ENCODE data around the gene COLEC12. TPM values are rescaled to one million over a fixed set of nuclear protein-coding genes. Genes with fewer than 3 reads are reported as not detected.

Gene COLEC12
- polyA plus RNA-seq, 4 donors = 0.22 to 5.4 (median 2.0) TPM

- DNase-seq (no peak), FAIRE-seq (no peak)
- H3K27ac ChIP-seq (ENCODE audit: low read depth in 1 of 3, low read length in 2 of 3) = no peak overlapping the region
- no peak overlapping the region for H3K4me3 ChIP-seq (ENCODE audit: low read depth in 1 of 3, low read length in 3 of 3)
- H3K9me3 ChIP-seq (ENCODE audit: control insufficient read depth in 2 of 2, insufficient read depth in 1 of 2, low read depth in 1 of 2, low read length in 1 of 2) = peaks cover 0 to 5% of the 10 kb centered on the region in 2 donors
- no peaks in the 10 kb centered on the region for H3K36me3 ChIP-seq (ENCODE audit: control insufficient read depth in 3 of 3, insufficient read depth in 2 of 3, low read depth in 1 of 3, low read length in 3 of 3)
- no peaks in the 10 kb centered on the region for H3K4me1 ChIP-seq (ENCODE audit: control insufficient read depth in 3 of 3, insufficient read depth in 2 of 3, low read depth in 1 of 3, low read length in 2 of 3)
- no peaks in the 10 kb centered on the region for H3K27me3 ChIP-seq (ENCODE audit: control insufficient read depth in 3 of 3, insufficient read depth in 3 of 3, low read length in 3 of 3)
- 91 to 95% (median 93%) methylated on average over 35 to 36 of the region's 36 CpGs for WGBS, 3 donors
These were observed 13.5 kb upstream of the COLEC12 start for GRCh38 chr18:513826-514530.

- 96 to 97% (median 97%) methylated on average over 5 to 7 of the region's 9 CpGs for WGBS, 3 donors
- no peaks in the 10 kb centered on the region for H3K36me3 ChIP-seq (ENCODE audit: control insufficient read depth in 3 of 3, insufficient read depth in 2 of 3, low read depth in 1 of 3, low read length in 3 of 3)
- H3K9me3 ChIP-seq (ENCODE audit: control insufficient read depth in 2 of 2, insufficient read depth in 1 of 2, low read depth in 1 of 2, low read length in 1 of 2) = peaks cover 0 to 5% of the 10 kb centered on the region in 2 donors
- no peak for DNase-seq
- H3K27ac ChIP-seq (ENCODE audit: low read depth in 1 of 3, low read length in 2 of 3) = no peak overlapping the region
- H3K4me1 ChIP-seq (ENCODE audit: control insufficient read depth in 3 of 3, insufficient read depth in 2 of 3, low read depth in 1 of 3, low read length in 2 of 3) = no peaks in the 10 kb centered on the region
- no peak overlapping the region for H3K4me3 ChIP-seq (ENCODE audit: low read depth in 1 of 3, low read length in 3 of 3)
- no peaks in the 10 kb centered on the region for H3K27me3 ChIP-seq (ENCODE audit: control insufficient read depth in 3 of 3, insufficient read depth in 3 of 3, low read length in 3 of 3)
- FAIRE-seq = no peak
These were observed 12.5 kb upstream of the COLEC12 start for GRCh38 chr18:512957-513356.

GRCh38 chr18:508835-509234 is 8.3 kb upstream of the COLEC12 start:
- WGBS, 3 donors = 64 to 75% (median 71%) methylated on average over 3 of the region's 3 CpGs
- DNase-seq (no peak), FAIRE-seq (no peak)
- peaks cover 0 to 2% (median 0%) of the 10 kb centered on the region in 3 donors for H3K27me3 ChIP-seq (ENCODE audit: control insufficient read depth in 3 of 3, insufficient read depth in 3 of 3, low read length in 3 of 3)
- no peak overlapping the region for H3K4me3 ChIP-seq (ENCODE audit: low read depth in 1 of 3, low read length in 3 of 3)
- H3K36me3 ChIP-seq (ENCODE audit: control insufficient read depth in 3 of 3, insufficient read depth in 2 of 3, low read depth in 1 of 3, low read length in 3 of 3) = no peaks in the 10 kb centered on the region
- H3K9me3 ChIP-seq (ENCODE audit: control insufficient read depth in 2 of 2, insufficient read depth in 1 of 2, low read depth in 1 of 2, low read length in 1 of 2) = peaks cover 0 to 3% of the 10 kb centered on the region in 2 donors
- H3K4me1 ChIP-seq (ENCODE audit: control insufficient read depth in 3 of 3, insufficient read depth in 2 of 3, low read depth in 1 of 3, low read length in 2 of 3) = no peaks in the 10 kb centered on the region
- H3K27ac ChIP-seq (ENCODE audit: low read depth in 1 of 3, low read length in 2 of 3) = no peak overlapping the region

- Histone ChIP-seq H3K27ac (ENCODE audit: low read depth in 1 of 3, low read length in 2 of 3) (no peak overlapping the region), H3K36me3 (ENCODE audit: control insufficient read depth in 3 of 3, insufficient read depth in 2 of 3, low read depth in 1 of 3, low read length in 3 of 3) (no peaks in the 10 kb centered on the region), H3K4me1 (ENCODE audit: control insufficient read depth in 3 of 3, insufficient read depth in 2 of 3, low read depth in 1 of 3, low read length in 2 of 3) (no peaks in the 10 kb centered on the region), H3K4me3 (ENCODE audit: low read depth in 1 of 3, low read length in 3 of 3) (no peak overlapping the region), H3K27me3 (ENCODE audit: control insufficient read depth in 3 of 3, insufficient read depth in 3 of 3, low read length in 3 of 3) (peaks cover 0 to 2% (median 0%) of the 10 kb centered on the region in 3 donors), H3K9me3 (ENCODE audit: control insufficient read depth in 2 of 2, insufficient read depth in 1 of 2, low read depth in 1 of 2, low read length in 1 of 2) (no peaks in the 10 kb centered on the region)
- FAIRE-seq (no peak), DNase-seq (no peak)
- 55 to 76% (median 65%) methylated on average over 3 of the region's 3 CpGs for WGBS, 3 donors
These were observed 7.1 kb upstream of the COLEC12 start for GRCh38 chr18:507636-508035.

GRCh38 chr18:506801-507200 is 6.3 kb upstream of the COLEC12 start:
- 84 to 94% (median 92%) methylated on average over 4 of the region's 4 CpGs for WGBS, 3 donors
- no peaks in the 10 kb centered on the region for H3K9me3 ChIP-seq (ENCODE audit: control insufficient read depth in 2 of 2, insufficient read depth in 1 of 2, low read depth in 1 of 2, low read length in 1 of 2)
- FAIRE-seq (no peak), DNase-seq (no peak)
- H3K36me3 ChIP-seq (ENCODE audit: control insufficient read depth in 3 of 3, insufficient read depth in 2 of 3, low read depth in 1 of 3, low read length in 3 of 3) = no peaks in the 10 kb centered on the region
- H3K27me3 ChIP-seq (ENCODE audit: control insufficient read depth in 3 of 3, insufficient read depth in 3 of 3, low read length in 3 of 3) = peaks cover 0 to 6% (median 0%) of the 10 kb centered on the region in 3 donors
- no peaks in the 10 kb centered on the region for H3K4me1 ChIP-seq (ENCODE audit: control insufficient read depth in 3 of 3, insufficient read depth in 2 of 3, low read depth in 1 of 3, low read length in 2 of 3)
- no peak overlapping the region for H3K27ac ChIP-seq (ENCODE audit: low read depth in 1 of 3, low read length in 2 of 3)
- no peak overlapping the region for H3K4me3 ChIP-seq (ENCODE audit: low read depth in 1 of 3, low read length in 3 of 3)

DNA sequence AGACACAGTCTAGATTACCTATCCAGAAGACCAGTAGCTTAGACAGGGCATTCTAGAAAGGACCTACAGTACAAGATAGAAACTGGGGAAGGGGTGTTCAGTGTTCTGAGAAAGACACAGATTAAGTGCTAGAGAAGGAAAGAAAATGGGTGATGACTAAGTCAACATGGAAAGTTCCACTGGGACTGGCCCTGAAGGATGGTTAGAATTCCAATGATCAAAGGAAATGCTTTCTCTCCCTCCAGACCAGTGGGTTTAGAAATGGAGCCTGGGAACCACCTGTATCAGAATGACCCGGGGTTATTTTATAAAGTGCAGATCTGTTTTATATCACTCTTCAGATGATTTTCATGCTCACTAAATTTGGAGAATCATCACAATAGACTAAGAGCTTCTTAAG is 5.8 kb upstream of the COLEC12 start:
- H3K27me3 ChIP-seq (ENCODE audit: control insufficient read depth in 3 of 3, insufficient read depth in 3 of 3, low read length in 3 of 3) = peaks cover 0 to 10% (median 2%) of the 10 kb centered on the region in 3 donors
- H3K36me3 ChIP-seq (ENCODE audit: control insufficient read depth in 3 of 3, insufficient read depth in 2 of 3, low read depth in 1 of 3, low read length in 3 of 3) = no peaks in the 10 kb centered on the region
- no peak overlapping the region for H3K27ac ChIP-seq (ENCODE audit: low read depth in 1 of 3, low read length in 2 of 3)
- no peak for FAIRE-seq
- DNase-seq = no peak
- no peaks in the 10 kb centered on the region for H3K9me3 ChIP-seq (ENCODE audit: control insufficient read depth in 2 of 2, insufficient read depth in 1 of 2, low read depth in 1 of 2, low read length in 1 of 2)
- H3K4me3 ChIP-seq (ENCODE audit: low read depth in 1 of 3, low read length in 3 of 3) = no peak overlapping the region
- H3K4me1 ChIP-seq (ENCODE audit: control insufficient read depth in 3 of 3, insufficient read depth in 2 of 3, low read depth in 1 of 3, low read length in 2 of 3) = no peaks in the 10 kb centered on the region
- 88 to 92% (median 88%) methylated on average over 1 of the region's 1 CpG for WGBS, 3 donors

GRCh38 chr18:505483-506122 is 5.1 kb upstream of the COLEC12 start:
- Histone ChIP-seq H3K9me3 (ENCODE audit: control insufficient read depth in 2 of 2, insufficient read depth in 1 of 2, low read depth in 1 of 2, low read length in 1 of 2) (no peaks in the 10 kb centered on the region), H3K4me1 (ENCODE audit: control insufficient read depth in 3 of 3, insufficient read depth in 2 of 3, low read depth in 1 of 3, low read length in 2 of 3) (no peaks in the 10 kb centered on the region), H3K4me3 (ENCODE audit: low read depth in 1 of 3, low read length in 3 of 3) (no peak overlapping the region), H3K27ac (ENCODE audit: low read depth in 1 of 3, low read length in 2 of 3) (no peak overlapping the region), H3K27me3 (ENCODE audit: control insufficient read depth in 3 of 3, insufficient read depth in 3 of 3, low read length in 3 of 3) (peaks cover 2 to 16% (median 7%) of the 10 kb centered on the region in 3 donors), H3K36me3 (ENCODE audit: control insufficient read depth in 3 of 3, insufficient read depth in 2 of 3, low read depth in 1 of 3, low read length in 3 of 3) (no peaks in the 10 kb centered on the region)
- 63 to 71% (median 66%) methylated on average over 6 of the region's 6 CpGs for WGBS, 3 donors
- DNase-seq = no peak
- no peak for FAIRE-seq

DNA sequence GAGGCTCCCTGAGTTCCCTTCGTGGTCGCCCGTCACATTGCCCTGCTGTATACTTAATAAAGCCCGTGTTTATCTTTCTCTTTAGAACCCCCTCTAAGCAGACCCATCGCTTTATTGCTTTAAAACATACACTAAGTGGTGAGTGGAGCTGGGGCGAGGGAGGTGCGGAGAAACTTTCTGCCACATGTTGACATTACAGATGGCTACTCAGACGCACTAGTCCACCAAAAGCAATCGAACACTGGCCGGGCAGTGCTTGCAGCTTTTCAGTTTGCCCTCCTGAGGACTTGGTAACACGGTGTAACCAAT is 859 bp upstream of the COLEC12 start:
- peak overlapping the region in 1 of 3 donors; percentile 38 for H3K4me3 ChIP-seq (ENCODE audit: low read depth in 1 of 3, low read length in 3 of 3)
- FAIRE-seq (no peak), DNase-seq (no peak)
- H3K27me3 ChIP-seq (ENCODE audit: control insufficient read depth in 3 of 3, insufficient read depth in 3 of 3, low read length in 3 of 3) = peaks cover 2 to 39% (median 16%) of the 10 kb centered on the region in 3 donors
- H3K27ac ChIP-seq (ENCODE audit: low read depth in 1 of 3, low read length in 2 of 3) = no peak overlapping the region
- H3K4me1 ChIP-seq (ENCODE audit: control insufficient read depth in 3 of 3, insufficient read depth in 2 of 3, low read depth in 1 of 3, low read length in 2 of 3) = no peaks in the 10 kb centered on the region
- 15 to 30% (median 26%) methylated on average over 11 of the region's 11 CpGs for WGBS, 3 donors
- H3K9me3 ChIP-seq (ENCODE audit: control insufficient read depth in 2 of 2, insufficient read depth in 1 of 2, low read depth in 1 of 2, low read length in 1 of 2) = no peaks in the 10 kb centered on the region
- no peaks in the 10 kb centered on the region for H3K36me3 ChIP-seq (ENCODE audit: control insufficient read depth in 3 of 3, insufficient read depth in 2 of 3, low read depth in 1 of 3, low read length in 3 of 3)

Measured in small intestine (tissue), 7 donors.